ENCODE measurements around the gene SIX6. TPM values are rescaled to one million over a fixed set of nuclear protein-coding genes. Genes with fewer than 3 reads are reported as not detected.

The SIX6 gene
- total RNA-seq, 1 experiment from 2014 or later, result not detected

- Mint-ChIP-seq H3K27me3 (ENCODE audit: insufficient read depth, unreplicated experiment) (peaks cover 5% of the 10 kb centered on the region), H3K4me1 (ENCODE audit: low read depth, unreplicated experiment) (no peaks in the 10 kb centered on the region), H3K9me3 (ENCODE audit: unreplicated experiment) (no peaks in the 10 kb centered on the region), H3K4me3 (ENCODE audit: unreplicated experiment) (no peak overlapping the region), H3K36me3 (ENCODE audit: insufficient read depth, unreplicated experiment) (no peaks in the 10 kb centered on the region), H3K27ac (ENCODE audit: unreplicated experiment) (no peak overlapping the region)
- Histone ChIP-seq H3K27me3 (replicated peaks; ENCODE audit: control insufficient read depth, insufficient read depth, low read length) (no peaks in the 10 kb centered on the region), H3K9me3 (no peaks in the 10 kb centered on the region), H3K4me1 (no peaks in the 10 kb centered on the region), H3K4me3 (ENCODE audit: low read depth, low read length) (no peak overlapping the region), H3K36me3 (ENCODE audit: control insufficient read depth, insufficient read depth, low read length) (no peaks in the 10 kb centered on the region)
- no TSS peak for BruUV-seq (replicated peaks)
- ChIA-PET POLR2A (no interaction called here), CTCF (interaction anchor here (2.1 kb wide), 2 partner anchors 212 to 230 kb away, joined by 6 to 9 read pairs; no protein-coding TSS in a partner anchor)
- intact Hi-C loops (cut with micrococcal nuclease; ENCODE audit: unreplicated experiment), result loop anchor here (1.0 to 5.0 kb wide), 6 partner anchors 212 to 691 kb away; no protein-coding TSS in a partner anchor
- peak; percentile 51 to 58 for DNase-seq
- peak; percentile 73 to 76 for TF ChIP-seq CTCF (IDR thresholded peaks at IDR 0.05; ENCODE audit: insufficient read depth in 1 of 2, low read depth in 1 of 2, low read length in 1 of 2, severe bottlenecking in 1 of 2, unreplicated experiment in 1 of 2)
Measured at GRCh38 chr14:60561845-60562746, 53.1 kb downstream of the SIX6 start.

Other genes starting within 250 kb of the SIX6 start
- gene C14orf39, start 23.1 kb upstream of the SIX6 start, total RNA-seq (2022), result not detected in 2 replicates
- gene SIX1, start 140.3 kb downstream of the SIX6 start, total RNA-seq (2022), result 0.26 and 0.32 TPM in 2 replicates
- gene SIX4, start 215.2 kb downstream of the SIX6 start, total RNA-seq (2022), result 4.3 and 4.8 TPM in 2 replicates
- gene MNAT1, start 225.6 kb downstream of the SIX6 start, total RNA-seq (2022), result 36.4 and 38.8 TPM in 2 replicates